Nasal cavity respiratory epithelium epithelial cell of viscerocranial mucosa (primary cell): ENCODE results near the gene RFLNA. TPM values are rescaled to one million over a fixed set of nuclear protein-coding genes. Genes with fewer than 3 reads are reported as not detected.

Experiments
- total RNA-seq: library from RNA; depleted of rRNA; stranded (reverse); fragments of >200 nt; gene quantifications from 2 replicates; pipeline ENCODE4 v1.2.3, GENCODE V29; 2014

The RFLNA gene
- 0.34 and 4.0 TPM in 2 replicates for total RNA-seq

GRCh38 chr12:124294780-124295341 is at the start of gene RFLNA:
Gene RFLNA, plus strand, starts transcription at chr12:124295093. Its CDS starts 337 bp downstream, at chr12:124295430.

